KMS-11 (cell line): Measurements from ENCODE around the gene MAP3K20.
"Not testable (repeated sequence)": the region's sequence is repeated elsewhere in the genome, so short reads cannot be mapped to it uniquely, and the experiment has no call there.

Source experiments
- H2AFZ ChIP-seq: fragments of 200-600 bp; sonication (generic); 2 replicates; pipeline ENCODE4 v1.6.1; 2016; ENCODE audit warnings: antibody characterized with exemption, mixed run types, low read depth
- H3K27ac ChIP-seq: fragments of 200-600 bp; sonication (generic); 2 replicates; pipeline ENCODE4 v1.6.1; 2016; ENCODE audit warnings: mild to moderate bottlenecking, mixed run types
- H3K27me3 ChIP-seq: fragments of 200-600 bp; sonication (generic); 2 replicates; pipeline ENCODE4 v1.6.1; 2017; ENCODE audit warnings: mild to moderate bottlenecking, low read depth, mixed run types, moderate library complexity; ENCODE audit not compliant: insufficient read depth
- H3K36me3 ChIP-seq: fragments of 200-600 bp; sonication (generic); 2 replicates; pipeline ENCODE4 v1.6.1; 2017; ENCODE audit warnings: mild to moderate bottlenecking, mixed run types; ENCODE audit not compliant: insufficient read depth
- H3K4me1 ChIP-seq: fragments of 200-600 bp; sonication (generic); 2 replicates; pipeline ENCODE4 v1.6.1; 2016; ENCODE audit warnings: mild to moderate bottlenecking, low read depth, mixed run types; ENCODE audit not compliant: poor library complexity, severe bottlenecking
- H3K4me2 ChIP-seq: fragments of 200-600 bp; sonication (generic); 2 replicates; pipeline ENCODE4 v1.7.0; 2016; ENCODE audit warnings: mild to moderate bottlenecking, mixed run types
- H3K4me3 ChIP-seq: fragments of 200-600 bp; sonication (generic); IDR thresholded peaks from 2 replicates; pipeline ENCODE4 v1.6.1; 2017; ENCODE audit warnings: low read depth, low read length, mixed read lengths; ENCODE audit not compliant: insufficient read depth
- H3K79me2 ChIP-seq: fragments of 200-600 bp; sonication (generic); 2 replicates; pipeline ENCODE4 v1.6.1; 2016; ENCODE audit warnings: low read depth, mixed run types; ENCODE audit not compliant: insufficient read depth
- H3K9ac ChIP-seq: fragments of 200-600 bp; sonication (generic); 2 replicates; pipeline ENCODE4 v1.6.1; 2016; ENCODE audit warnings: mild to moderate bottlenecking, mixed run types
- H4K20me1 ChIP-seq: fragments of 200-600 bp; sonication (generic); 2 replicates; pipeline ENCODE4 v1.6.1; 2016; ENCODE audit warnings: mild to moderate bottlenecking, mixed run types; ENCODE audit not compliant: insufficient read depth
- CTCF ChIP-seq: fragments of 200-600 bp; sonication (generic); conservative IDR thresholded peaks from 2 replicates; pipeline ENCODE4 v1.6.1; 2017; ENCODE audit warnings: low read depth, mild to moderate bottlenecking, antibody characterized with exemption, low read length, moderate library complexity, mixed read lengths

The MAP3K20 gene

GRCh38 chr2:173298536-173299097 lies 223.0 kb downstream of the MAP3K20 start:
- TF ChIP-seq CTCF, result no peak
- no peaks in the 10 kb centered on the region for H4K20me1 ChIP-seq
- no peaks in the 10 kb centered on the region for H3K27me3 ChIP-seq
- no peak overlapping the region for H2AFZ ChIP-seq
- H3K9ac ChIP-seq, result no peak overlapping the region
- H3K4me2 ChIP-seq, result no peak overlapping the region
- no peak overlapping the region for H3K27ac ChIP-seq
- peaks cover 5% of the 10 kb centered on the region for H3K4me1 ChIP-seq
- H3K79me2 ChIP-seq, result no peaks in the 10 kb centered on the region
- no peaks in the 10 kb centered on the region for H3K36me3 ChIP-seq
- no peak overlapping the region for H3K4me3 ChIP-seq

- Histone ChIP-seq H3K4me1 (peaks cover 5% of the 10 kb centered on the region), H3K4me3 (no peak overlapping the region), H3K4me2 (no peak overlapping the region), H2AFZ (no peak overlapping the region), H3K27me3 (no peaks in the 10 kb centered on the region), H4K20me1 (no peaks in the 10 kb centered on the region), H3K9ac (no peak overlapping the region), H3K36me3 (no peaks in the 10 kb centered on the region), H3K79me2 (no peaks in the 10 kb centered on the region), H3K27ac (no peak overlapping the region)
- no peak for TF ChIP-seq CTCF
Measured at GRCh38 chr2:173299764-173300163, 224.1 kb downstream of the MAP3K20 start.

GRCh38 chr2:173300458-173300857 lies 224.8 kb downstream of the MAP3K20 start:
- Histone ChIP-seq H3K9ac (no peak overlapping the region), H2AFZ (no peak overlapping the region), H3K79me2 (no peaks in the 10 kb centered on the region), H3K4me3 (no peak overlapping the region), H3K36me3 (no peaks in the 10 kb centered on the region), H3K4me1 (peaks cover 5% of the 10 kb centered on the region), H3K27me3 (no peaks in the 10 kb centered on the region), H3K27ac (no peak overlapping the region), H3K4me2 (no peak overlapping the region), H4K20me1 (no peaks in the 10 kb centered on the region)
- no peak for TF ChIP-seq CTCF

GRCh38 chr2:173301549-173301948 lies 225.9 kb downstream of the MAP3K20 start:
- not testable (repeated sequence) for H3K79me2 ChIP-seq, H3K27me3 ChIP-seq, H3K36me3 ChIP-seq, H3K4me2 ChIP-seq, H2AFZ ChIP-seq, H3K27ac ChIP-seq, H3K4me1 ChIP-seq, H3K4me3 ChIP-seq, H3K9ac ChIP-seq, H4K20me1 ChIP-seq

- Histone ChIP-seq H2AFZ (no peak overlapping the region), H4K20me1 (no peaks in the 10 kb centered on the region), H3K4me1 (no peaks in the 10 kb centered on the region), H3K79me2 (no peaks in the 10 kb centered on the region), H3K4me2 (no peak overlapping the region), H3K27me3 (no peaks in the 10 kb centered on the region), H3K36me3 (no peaks in the 10 kb centered on the region), H3K27ac (no peak overlapping the region), H3K9ac (no peak overlapping the region), H3K4me3 (no peak overlapping the region)
- no peak for TF ChIP-seq CTCF
Measured at GRCh38 chr2:173305303-173305702, 229.7 kb downstream of the MAP3K20 start.
